HG02678 (cell line): ENCODE data around the gene MCC.

Experiments used
- ATAC-seq: cut with Tn5 transposase; IDR thresholded peaks from one replicate; pipeline ENCODE4 v1.9.1; 2021; ENCODE audit warnings: mild to moderate bottlenecking, moderate library complexity; ENCODE audit not compliant: unreplicated experiment

Gene MCC

GRCh38 chr5:113157886-113158285, 330.4 kb downstream of the MCC start:
- no peak for ATAC-seq

GRCh38 chr5:113156271-113156877, 331.9 kb downstream of the MCC start:
- ATAC-seq, result no peak

DNA sequence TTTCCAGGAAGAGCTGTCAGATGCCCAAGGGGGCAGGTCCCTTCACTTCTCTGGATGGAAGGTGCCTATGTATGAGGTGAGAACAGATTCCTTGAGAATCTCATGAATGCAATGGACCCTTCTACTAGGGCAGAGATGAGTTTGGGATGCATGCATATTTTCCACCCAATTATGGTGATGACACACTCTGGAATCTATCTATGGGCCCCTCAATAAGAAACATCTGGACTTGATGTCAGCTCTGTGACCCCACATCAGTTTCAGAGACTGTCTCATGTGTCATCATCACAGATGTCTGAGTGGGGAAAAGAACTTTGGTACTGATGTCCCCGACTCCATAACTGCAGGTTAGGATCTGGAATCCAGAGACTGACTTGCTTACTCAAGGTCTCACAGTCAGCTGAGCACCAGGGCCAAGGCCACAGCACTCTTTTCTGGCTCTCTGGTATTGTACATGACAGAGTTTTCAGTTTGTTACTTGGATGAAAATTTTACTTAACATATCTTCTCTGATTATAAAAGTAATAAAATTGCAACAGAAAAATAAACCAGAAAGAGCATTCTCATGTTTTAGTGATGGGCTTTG, 334.6 kb downstream of the MCC start:
- ATAC-seq, result no peak

- ATAC-seq, result no peak
These were observed 335.9 kb downstream of the MCC start for GRCh38 chr5:113152380-113152740.

- no peak for ATAC-seq
These were observed 336.4 kb downstream of the MCC start for GRCh38 chr5:113151641-113152379.

- ATAC-seq, result no peak
These were observed 337.4 kb downstream of the MCC start for GRCh38 chr5:113150821-113151220.

DNA sequence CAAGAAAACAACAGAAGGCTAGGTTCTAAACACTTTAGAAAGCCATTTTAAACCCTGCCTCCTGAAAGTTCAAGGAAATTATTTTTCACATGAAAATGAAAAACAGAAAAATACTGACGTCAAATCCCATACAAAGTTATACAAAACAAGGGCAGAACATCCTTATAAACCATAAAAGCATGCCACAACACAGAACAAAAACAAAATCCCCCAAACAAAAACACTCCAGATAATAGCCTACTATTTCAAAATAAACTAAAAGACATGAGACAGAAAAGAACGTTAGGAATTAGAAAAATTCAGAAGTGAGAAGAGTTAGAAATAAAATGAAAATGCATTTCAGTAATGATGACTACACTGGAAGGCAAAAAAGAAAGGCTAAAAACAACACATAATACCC, 338.0 kb downstream of the MCC start:
- ATAC-seq, result no peak

- no peak for ATAC-seq
These were observed 340.7 kb downstream of the MCC start for GRCh38 chr5:113147537-113147936.

DNA sequence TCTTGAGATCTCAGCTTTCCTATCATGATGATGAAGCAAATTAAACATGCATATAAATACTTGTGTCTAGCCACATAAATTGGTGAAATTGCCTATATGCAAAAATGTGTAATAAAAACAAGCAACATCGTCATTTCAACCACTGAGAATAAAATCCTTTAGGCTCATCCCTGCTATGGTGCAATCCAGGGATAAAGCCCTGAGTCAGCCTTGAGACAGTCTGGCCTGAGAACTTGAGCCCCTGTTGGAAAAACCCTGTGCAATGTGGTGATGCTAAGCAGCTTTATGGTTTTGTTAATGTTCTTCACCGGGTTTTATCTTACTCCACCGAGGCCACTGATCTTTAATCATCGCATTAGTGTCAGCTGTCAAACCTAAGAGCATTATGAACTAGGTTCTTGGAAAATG, 341.1 kb downstream of the MCC start:
- no peak for ATAC-seq

DNA sequence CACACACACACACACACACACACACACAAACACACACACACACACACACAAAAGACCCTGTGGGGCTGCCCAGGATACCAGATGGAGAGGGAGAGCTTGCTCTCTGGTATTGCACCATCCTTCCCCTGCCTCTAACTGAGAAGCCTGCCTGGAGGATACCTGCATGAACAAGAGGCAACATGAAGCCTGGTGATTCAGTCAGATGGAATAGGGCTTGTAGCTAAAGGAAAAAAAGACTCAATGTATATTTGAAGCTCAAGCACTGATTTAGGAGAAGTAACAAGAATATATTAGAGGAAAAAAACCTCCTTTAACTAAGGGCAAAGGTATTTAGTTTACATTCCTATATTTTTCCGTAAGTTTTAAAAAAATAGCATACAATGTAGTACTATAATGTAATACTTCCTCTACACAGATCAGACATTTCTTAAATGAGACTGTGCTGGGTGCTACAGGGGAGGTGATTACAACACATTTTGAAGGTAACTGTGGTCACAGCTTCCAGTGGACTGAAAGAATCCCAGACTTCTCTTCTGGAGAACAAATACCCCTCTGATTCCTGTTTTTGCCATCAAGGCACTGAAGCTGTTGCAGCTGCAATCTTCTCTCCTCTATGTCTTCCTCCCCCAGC, 342.4 kb downstream of the MCC start:
- ATAC-seq, result no peak

DNA sequence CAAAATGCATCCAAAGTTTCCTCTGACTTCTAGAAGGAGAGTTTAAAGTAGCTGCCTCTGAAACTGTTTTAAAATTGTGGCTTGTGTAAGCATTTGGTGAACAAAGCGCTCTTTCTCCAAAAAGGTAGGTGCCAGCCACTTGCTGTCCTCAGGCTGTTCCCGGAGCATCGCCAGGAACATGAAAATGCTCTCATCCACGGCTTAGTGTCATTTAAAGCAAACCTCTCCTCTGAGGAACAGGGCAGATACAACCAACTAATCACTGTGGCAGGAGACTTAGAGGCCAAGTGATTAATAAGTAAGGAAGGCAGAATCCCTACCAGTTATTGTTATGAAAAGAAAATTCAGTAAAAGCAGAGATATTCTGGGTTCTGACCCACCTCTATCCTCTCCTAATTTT, 346.1 kb downstream of the MCC start:
- no peak for ATAC-seq

DNA sequence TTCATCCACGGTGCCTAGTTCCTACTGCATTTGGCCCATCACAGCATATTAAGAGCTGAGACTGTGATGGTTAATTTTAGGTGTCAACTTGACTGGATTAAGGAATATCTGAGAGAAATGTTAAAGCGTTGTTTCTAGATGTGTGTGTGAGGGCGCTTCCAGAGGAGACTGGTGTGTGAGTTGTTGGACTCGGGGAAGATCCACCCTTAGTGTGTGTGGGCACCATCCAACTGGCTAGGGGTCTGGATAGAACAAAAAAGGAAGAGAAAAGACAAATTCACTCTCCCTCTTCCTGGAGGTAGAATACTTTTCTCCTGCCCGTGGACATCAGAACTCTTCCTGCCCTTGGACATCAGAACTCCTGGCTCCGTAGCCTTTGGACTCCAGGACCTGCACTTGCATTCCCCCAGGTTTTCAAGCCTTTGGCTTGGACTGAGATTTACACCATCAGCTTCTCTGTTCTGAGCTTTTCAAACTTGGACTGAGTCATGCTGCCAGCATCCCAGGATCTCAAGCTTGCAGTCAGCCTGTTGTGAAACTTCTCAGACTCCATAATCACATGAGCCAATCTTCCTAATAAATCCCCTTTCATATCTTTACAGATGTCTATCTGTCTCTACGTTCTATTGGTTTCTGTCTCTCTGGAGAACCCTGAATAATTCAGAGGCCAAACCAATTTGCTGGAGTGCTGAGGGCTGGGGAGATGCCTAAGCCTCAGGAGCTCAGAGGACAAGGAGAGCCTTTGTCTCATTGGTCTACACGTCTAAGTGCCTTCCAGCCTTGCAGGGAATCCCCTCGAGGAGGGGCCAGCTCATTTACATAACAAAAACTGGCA, 347.2 kb downstream of the MCC start:
- no peak for ATAC-seq

- no peak for ATAC-seq
These were observed 354.9 kb downstream of the MCC start for GRCh38 chr5:113133211-113133975.

- no peak for ATAC-seq
These were observed 355.7 kb downstream of the MCC start for GRCh38 chr5:113132564-113132963.

DNA sequence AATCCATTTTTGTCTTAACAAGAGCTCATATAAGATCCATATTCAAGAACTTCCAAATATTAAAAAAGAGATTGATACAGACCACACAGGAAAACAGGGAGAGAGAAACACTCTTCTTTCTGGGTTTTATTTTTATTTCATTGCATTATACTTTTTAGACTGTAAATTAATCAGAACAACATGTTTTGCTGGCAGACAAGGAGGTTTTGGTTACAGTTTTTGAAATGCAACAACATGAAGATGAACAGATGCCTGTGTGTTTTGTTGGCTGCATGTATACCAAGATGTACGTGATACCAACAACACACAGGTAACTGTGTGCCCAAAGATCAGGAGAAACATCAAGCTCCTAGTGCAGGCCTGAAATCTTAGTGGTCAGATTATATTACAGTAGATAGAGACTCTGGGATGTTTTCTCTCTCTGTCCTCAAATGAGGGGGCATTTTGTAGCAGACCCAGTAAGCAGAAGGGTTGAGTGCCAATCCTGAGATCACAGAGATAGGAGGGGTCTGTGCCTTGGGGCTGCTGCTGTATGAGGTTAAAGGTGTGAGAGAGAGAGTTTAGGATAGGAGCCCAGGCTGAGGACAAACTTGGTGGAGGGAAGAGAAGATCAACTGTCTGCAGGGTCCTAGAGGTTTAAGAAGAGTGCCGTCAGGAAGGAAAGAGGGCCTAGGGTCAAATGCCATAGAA, 359.5 kb downstream of the MCC start:
- no peak for ATAC-seq

- no peak for ATAC-seq
These were observed 360.2 kb downstream of the MCC start for GRCh38 chr5:113128082-113128481.

DNA sequence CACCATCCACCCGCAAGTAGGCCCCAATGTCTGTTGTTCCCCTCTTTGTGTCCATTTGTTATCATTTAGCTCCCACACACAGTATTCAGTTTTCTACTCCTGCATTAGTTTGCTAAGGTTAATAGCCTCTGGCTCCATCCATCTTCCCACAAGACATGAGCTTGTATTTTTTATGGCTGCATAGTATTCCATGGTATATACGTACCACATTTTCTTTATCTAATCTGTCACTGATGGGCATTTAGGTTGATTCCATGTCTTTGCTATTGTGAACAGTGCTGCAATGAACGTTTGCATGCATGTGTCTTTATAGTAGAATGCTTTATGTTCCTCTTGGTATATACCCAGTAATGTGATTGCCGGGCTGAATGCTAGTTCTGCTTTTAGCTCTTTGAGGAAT, 361.2 kb downstream of the MCC start:
- no peak for ATAC-seq

- no peak for ATAC-seq
These were observed 362.9 kb downstream of the MCC start for GRCh38 chr5:113125371-113125770.

DNA sequence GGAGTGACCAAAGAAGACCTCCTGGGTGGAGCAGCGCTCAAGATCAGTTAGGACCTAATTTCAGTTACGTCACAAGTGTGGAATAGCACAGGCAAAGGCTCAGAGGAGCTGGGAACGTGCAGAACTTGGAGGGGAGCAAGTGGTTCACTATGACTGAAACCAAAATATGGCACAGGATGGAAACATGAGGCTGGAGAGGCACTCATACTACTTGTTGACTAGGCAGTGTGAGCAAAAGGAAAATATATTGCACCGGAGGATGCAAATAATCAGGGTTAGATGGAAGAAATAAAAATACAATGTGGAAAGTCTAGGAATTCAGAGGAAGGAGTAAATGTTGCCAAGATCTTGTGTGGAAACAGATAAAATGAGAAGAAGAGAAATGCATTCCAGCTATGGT, 363.3 kb downstream of the MCC start:
- no peak for ATAC-seq

DNA sequence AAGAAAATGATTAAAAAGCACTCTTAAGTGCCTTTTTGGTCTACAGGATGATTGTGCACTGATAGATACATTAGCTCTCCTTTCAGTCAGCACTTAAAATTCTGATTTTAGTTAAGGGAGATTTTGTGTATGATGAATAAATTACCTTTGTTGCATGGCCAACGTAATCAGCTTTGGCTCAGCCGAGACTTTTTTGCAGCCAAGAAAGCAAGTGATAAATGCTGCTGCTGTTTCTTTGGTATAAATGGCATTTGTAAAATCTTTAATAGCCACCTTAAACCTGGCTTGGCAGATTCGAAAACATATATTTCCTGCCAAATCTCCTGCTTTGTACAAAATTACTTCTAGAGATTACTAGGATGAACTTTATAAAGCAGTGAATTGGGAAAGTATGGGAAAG, 364.0 kb downstream of the MCC start:
- no peak for ATAC-seq
